Right cardiac atrium (tissue), 5 donors: Measurements from ENCODE around the gene SPRR3. TPM values are rescaled to one million over a fixed set of nuclear protein-coding genes. Genes with fewer than 3 reads are reported as not detected.

Experiments
- polyA plus RNA-seq: library from polyadenylated mRNA; stranded (reverse); fragments of 200-250 nt; gene quantifications from one replicate; pipeline ENCODE4 v1.2.3, GENCODE V29; 2013
- total RNA-seq, 4 donors: library from RNA; stranded (reverse); fragmentation: NEBNext Ultra II Directional; extraction: Animal tissue kit (Norgen Biotek cat#: 25700); gene quantifications; one replicate each; pipeline ENCODE4 v1.2.1, GENCODE V29; 2021
- donor health status: healthy with polysubstance abuse.
- donor health status: DM: no; HTN: yes; CAD: no.
- donor health status: DM: no; HTN: no; CAD: no.
- donor health status: DM: no; HTN: yes; CAD: no; lungs with severe emphysema.
- donor health status: DM: yes; HTN: yes; CAD: no.

SPRR3 gene
- total and polyA plus RNA-seq, 5 donors, result 0.50 TPM; not detected in 4

Other genes starting within 250 kb of the SPRR3 start
- not detected for gene KPRP, start 243.7 kb upstream of the SPRR3 start, total RNA-seq
- gene KPRP, start 243.7 kb upstream of the SPRR3 start, polyA plus RNA-seq, result not detected
- not detected for gene LCE1F, start 226.6 kb upstream of the SPRR3 start, total RNA-seq
- not detected for gene LCE1F, start 226.6 kb upstream of the SPRR3 start, polyA plus RNA-seq
- gene LCE1E, start 215.5 kb upstream of the SPRR3 start, total RNA-seq, result not detected
- gene LCE1E, start 215.5 kb upstream of the SPRR3 start, polyA plus RNA-seq, result not detected
- not detected for gene LCE1D, start 205.0 kb upstream of the SPRR3 start, total RNA-seq
- not detected for gene LCE1D, start 205.0 kb upstream of the SPRR3 start, polyA plus RNA-seq
- not detected for gene LCE1C, start 195.1 kb upstream of the SPRR3 start, total RNA-seq
- not detected for gene LCE1C, start 195.1 kb upstream of the SPRR3 start, polyA plus RNA-seq
- gene LCE1B, start 189.8 kb upstream of the SPRR3 start, total RNA-seq, result not detected
- not detected for gene LCE1B, start 189.8 kb upstream of the SPRR3 start, polyA plus RNA-seq
- not detected for gene LCE1A, start 174.3 kb upstream of the SPRR3 start, total RNA-seq
- gene LCE1A, start 174.3 kb upstream of the SPRR3 start, polyA plus RNA-seq, result not detected
- gene LCE6A, start 158.9 kb upstream of the SPRR3 start, total RNA-seq, result not detected
- gene LCE6A, start 158.9 kb upstream of the SPRR3 start, polyA plus RNA-seq, result not detected
- not detected for gene LCE7A, start 141.8 kb upstream of the SPRR3 start, total RNA-seq
- gene LCE7A, start 141.8 kb upstream of the SPRR3 start, polyA plus RNA-seq, result not detected
- gene SMCP, start 123.4 kb upstream of the SPRR3 start, total RNA-seq, result not detected
- gene SMCP, start 123.4 kb upstream of the SPRR3 start, polyA plus RNA-seq, result not detected
- not detected for gene IVL, start 93.2 kb upstream of the SPRR3 start, total RNA-seq
- gene IVL, start 93.2 kb upstream of the SPRR3 start, polyA plus RNA-seq, result not detected
- gene SPRR5, start 54.5 kb upstream of the SPRR3 start, total RNA-seq, result not detected
- not detected for gene SPRR5, start 54.5 kb upstream of the SPRR3 start, polyA plus RNA-seq
- gene SPRR4, start 31.1 kb upstream of the SPRR3 start, total RNA-seq, result not detected
- not detected for gene SPRR4, start 31.1 kb upstream of the SPRR3 start, polyA plus RNA-seq
- gene SPRR1A, start 17.7 kb upstream of the SPRR3 start, total RNA-seq, result not detected
- gene SPRR1A, start 17.7 kb upstream of the SPRR3 start, polyA plus RNA-seq, result not detected
- gene SPRR1B, start 29.5 kb downstream of the SPRR3 start, total RNA-seq, result not detected
- gene SPRR1B, start 29.5 kb downstream of the SPRR3 start, polyA plus RNA-seq, result not detected
- not detected for gene SPRR2D, start 39.4 kb downstream of the SPRR3 start, total RNA-seq
- not detected for gene SPRR2D, start 39.4 kb downstream of the SPRR3 start, polyA plus RNA-seq
- gene SPRR2A, start 55.8 kb downstream of the SPRR3 start, total RNA-seq, result not detected
- 0.14 TPM for gene SPRR2A, start 55.8 kb downstream of the SPRR3 start, polyA plus RNA-seq
- gene SPRR2B, start 69.9 kb downstream of the SPRR3 start, total RNA-seq, result not detected
- not detected for gene SPRR2B, start 69.9 kb downstream of the SPRR3 start, polyA plus RNA-seq
- gene SPRR2E, start 92.8 kb downstream of the SPRR3 start, total RNA-seq, result not detected
- gene SPRR2E, start 92.8 kb downstream of the SPRR3 start, polyA plus RNA-seq, result not detected
- gene SPRR2F, start 111.8 kb downstream of the SPRR3 start, total RNA-seq, result under 1 TPM in 1 of 4 donors, not detected in 3; 0.37 TPM
- not detected for gene SPRR2F, start 111.8 kb downstream of the SPRR3 start, polyA plus RNA-seq
- gene SPRR2G, start 149.1 kb downstream of the SPRR3 start, total RNA-seq, result not detected
- gene SPRR2G, start 149.1 kb downstream of the SPRR3 start, polyA plus RNA-seq, result not detected
- not detected for gene LELP1, start 201.7 kb downstream of the SPRR3 start, total RNA-seq
- not detected for gene LELP1, start 201.7 kb downstream of the SPRR3 start, polyA plus RNA-seq
- not detected for gene PRR9, start 215.8 kb downstream of the SPRR3 start, total RNA-seq
- not detected for gene PRR9, start 215.8 kb downstream of the SPRR3 start, polyA plus RNA-seq